Measurements from ENCODE around the gene PPM1J. TPM values are rescaled to one million over a fixed set of nuclear protein-coding genes. Genes with fewer than 3 reads are reported as not detected.

PPM1J gene
- total RNA-seq, 4 donors from 2014 or later, result 0.42 to 3.6 (median 2.3) TPM

DNA sequence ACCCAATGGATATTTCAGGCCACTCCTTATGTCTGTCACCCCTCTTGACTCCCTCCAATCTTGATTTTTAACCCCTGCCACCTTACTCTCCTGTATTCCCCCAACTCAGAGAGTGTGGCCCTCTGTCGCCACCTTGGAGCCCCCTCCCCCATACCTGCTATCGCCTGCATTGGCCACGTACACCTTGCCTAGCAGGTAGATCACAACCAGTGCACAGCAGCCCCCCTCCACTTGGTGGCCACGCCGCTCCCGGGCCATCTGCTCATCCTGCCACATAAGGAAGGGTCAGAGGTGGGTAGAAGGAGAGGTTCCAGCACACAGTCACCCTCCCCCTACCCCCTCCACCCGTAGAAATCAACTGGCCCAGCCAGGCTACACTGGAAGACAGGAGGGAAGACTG, 2.9 kb downstream of the PPM1J start:
- 84% methylated on average over 7 of the region's 7 CpGs for WGBS
- no peak overlapping the region for H3K27ac ChIP-seq (replicated peaks in 1 of 4)
- intact Hi-C loops (cut with DNase I), result loop anchor here (10.0 kb wide), 1 partner anchor 333 kb away; no protein-coding TSS in a partner anchor
- no peaks in the 10 kb centered on the region for H3K9me3 ChIP-seq
- TF ChIP-seq POLR2A (IDR thresholded peaks at IDR 0.05; ENCODE audit: low read depth), result no peak
- no peak for TF ChIP-seq POLR2AphosphoS5 (IDR thresholded peaks at IDR 0.05)
- TF ChIP-seq EP300 (IDR thresholded peaks at IDR 0.05), result no peak
- TF ChIP-seq, protein P1, sequence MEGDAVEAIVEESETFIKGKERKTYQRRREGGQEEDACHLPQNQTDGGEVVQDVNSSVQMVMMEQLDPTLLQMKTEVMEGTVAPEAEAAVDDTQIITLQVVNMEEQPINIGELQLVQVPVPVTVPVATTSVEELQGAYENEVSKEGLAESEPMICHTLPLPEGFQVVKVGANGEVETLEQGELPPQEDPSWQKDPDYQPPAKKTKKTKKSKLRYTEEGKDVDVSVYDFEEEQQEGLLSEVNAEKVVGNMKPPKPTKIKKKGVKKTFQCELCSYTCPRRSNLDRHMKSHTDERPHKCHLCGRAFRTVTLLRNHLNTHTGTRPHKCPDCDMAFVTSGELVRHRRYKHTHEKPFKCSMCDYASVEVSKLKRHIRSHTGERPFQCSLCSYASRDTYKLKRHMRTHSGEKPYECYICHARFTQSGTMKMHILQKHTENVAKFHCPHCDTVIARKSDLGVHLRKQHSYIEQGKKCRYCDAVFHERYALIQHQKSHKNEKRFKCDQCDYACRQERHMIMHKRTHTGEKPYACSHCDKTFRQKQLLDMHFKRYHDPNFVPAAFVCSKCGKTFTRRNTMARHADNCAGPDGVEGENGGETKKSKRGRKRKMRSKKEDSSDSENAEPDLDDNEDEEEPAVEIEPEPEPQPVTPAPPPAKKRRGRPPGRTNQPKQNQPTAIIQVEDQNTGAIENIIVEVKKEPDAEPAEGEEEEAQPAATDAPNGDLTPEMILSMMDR (IDR thresholded peaks at IDR 0.05), result no peak
- no peaks in the 10 kb centered on the region for H3K27me3 ChIP-seq
- no peak overlapping the region for H3K4me3 ChIP-seq
- peaks cover 0 to 5% (median 0%) of the 10 kb centered on the region in 4 donors for H3K36me3 ChIP-seq
- H3K4me1 ChIP-seq, result peaks cover 22 to 42% (median 31%) of the 10 kb centered on the region in 4 donors
- DNase-seq (ENCODE audit: extremely low spot score), result no peak

DNA sequence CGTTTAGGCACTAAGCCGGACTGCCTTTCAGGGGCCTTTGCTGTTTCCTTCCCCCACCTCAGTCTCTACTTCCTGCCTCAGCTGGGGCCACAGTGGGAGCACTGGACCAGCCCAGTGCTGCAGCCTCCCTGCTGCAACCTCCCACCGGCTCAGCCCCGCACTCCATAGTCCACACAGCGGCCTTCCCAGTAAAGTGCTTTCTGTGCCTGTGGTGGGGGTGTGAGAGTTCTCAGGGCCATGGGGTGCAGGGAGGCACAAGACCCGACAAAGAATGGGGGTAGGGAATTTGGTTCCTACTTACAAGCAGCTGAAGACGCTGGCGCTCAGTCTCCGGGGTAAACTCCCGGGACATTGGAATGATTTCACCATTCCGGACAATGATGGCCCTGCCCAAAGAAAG, 3.5 kb downstream of the PPM1J start:
- no peaks in the 10 kb centered on the region for H3K27me3 ChIP-seq
- TF ChIP-seq POLR2A (IDR thresholded peaks at IDR 0.05; ENCODE audit: low read depth), result no peak
- TF ChIP-seq, protein P1 (IDR thresholded peaks at IDR 0.05), result no peak
- no peak for TF ChIP-seq EP300 (IDR thresholded peaks at IDR 0.05)
- no peak for TF ChIP-seq POLR2AphosphoS5 (IDR thresholded peaks at IDR 0.05)
- intact Hi-C loops (cut with DNase I), result loop anchor here (10.0 kb wide), 1 partner anchor 333 kb away; no protein-coding TSS in a partner anchor
- 84% methylated on average over 11 of the region's 11 CpGs for WGBS
- H3K4me3 ChIP-seq, result no peak overlapping the region
- H3K36me3 ChIP-seq, result peaks cover 0 to 5% (median 0%) of the 10 kb centered on the region in 4 donors
- H3K9me3 ChIP-seq, result no peaks in the 10 kb centered on the region
- no peak overlapping the region for H3K27ac ChIP-seq (replicated peaks in 1 of 4)
- no peak for DNase-seq (ENCODE audit: extremely low spot score)
- H3K4me1 ChIP-seq, result peaks cover 22 to 42% (median 31%) of the 10 kb centered on the region in 4 donors

DNA sequence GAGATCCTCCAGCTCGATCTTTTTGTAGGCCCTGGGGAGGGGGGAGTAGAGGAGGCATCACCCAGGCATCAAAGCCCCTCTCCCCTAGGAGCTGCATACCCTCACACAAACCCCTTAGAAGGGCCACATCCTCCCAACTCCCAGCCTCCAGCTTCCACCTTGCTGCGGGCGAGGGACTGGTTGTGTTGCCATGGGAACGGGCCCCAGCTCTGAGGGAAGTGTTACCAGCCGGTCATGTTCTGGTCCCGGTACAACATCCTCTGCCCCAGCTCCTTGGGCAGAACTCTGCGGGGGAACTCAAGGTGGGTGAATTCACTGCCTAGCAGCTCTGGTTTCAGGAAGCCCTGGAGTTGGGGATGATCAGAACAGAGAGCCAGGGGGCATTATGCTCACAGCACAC, 4.1 kb downstream of the PPM1J start:
- 78% methylated on average over 6 of the region's 7 CpGs for WGBS
- intact Hi-C loops (cut with DNase I), result loop anchor here (10.0 kb wide), 1 partner anchor 334 kb away; no protein-coding TSS in a partner anchor
- DNase-seq (ENCODE audit: extremely low spot score), result no peak

DNA sequence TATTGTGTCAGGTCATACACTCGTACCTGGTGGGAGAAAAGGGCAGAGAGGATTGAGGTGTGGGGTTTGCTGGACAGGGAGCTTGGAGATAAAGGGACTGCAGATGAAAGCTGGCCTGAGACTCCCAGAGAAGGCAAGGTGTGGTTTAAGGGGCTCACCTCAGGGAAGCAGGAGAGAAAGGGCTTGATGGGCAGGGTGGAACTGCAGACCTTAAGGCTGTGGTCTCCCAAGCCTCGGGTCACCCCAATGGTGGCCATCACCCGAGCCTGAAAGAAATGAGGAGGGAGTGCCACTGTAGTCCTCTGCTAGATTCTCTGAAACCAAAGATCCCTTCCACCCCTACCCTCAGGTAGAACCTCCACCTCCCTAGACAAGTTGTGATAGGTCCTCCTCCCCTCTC, 4.5 kb downstream of the PPM1J start:
- Histone ChIP-seq H3K4me1 (peaks cover 26 to 36% (median 30%) of the 10 kb centered on the region in 4 donors), H3K27me3 (no peaks in the 10 kb centered on the region), H3K36me3 (peaks cover 0 to 5% (median 0%) of the 10 kb centered on the region in 4 donors), H3K9me3 (no peaks in the 10 kb centered on the region), H3K27ac (replicated peaks in 1 of 4) (no peak overlapping the region), H3K4me3 (no peak overlapping the region)
- TF ChIP-seq, protein P1 (IDR thresholded peaks at IDR 0.05), result no peak
- TF ChIP-seq EP300 (IDR thresholded peaks at IDR 0.05), result no peak
- TF ChIP-seq POLR2A (IDR thresholded peaks at IDR 0.05; ENCODE audit: low read depth), result no peak
- TF ChIP-seq POLR2AphosphoS5 (IDR thresholded peaks at IDR 0.05), result no peak
- no peak for DNase-seq (ENCODE audit: extremely low spot score)
- intact Hi-C loops (cut with DNase I), result loop anchor here (10.0 kb wide), 1 partner anchor 334 kb away; no protein-coding TSS in a partner anchor
- 95% methylated on average over 3 of the region's 3 CpGs for WGBS

More for the DNA sequence above, 4.1 kb downstream of the PPM1J start:
- Histone ChIP-seq H3K27me3 (no peaks in the 10 kb centered on the region), H3K36me3 (peaks cover 0 to 5% (median 0%) of the 10 kb centered on the region in 4 donors), H3K9me3 (no peaks in the 10 kb centered on the region), H3K4me3 (no peak overlapping the region), H3K4me1 (peaks cover 22 to 36% (median 30%) of the 10 kb centered on the region in 4 donors), H3K27ac (replicated peaks in 1 of 4) (no peak overlapping the region)
- no peak for TF ChIP-seq POLR2A (IDR thresholded peaks at IDR 0.05; ENCODE audit: low read depth)
- no peak for TF ChIP-seq EP300 (IDR thresholded peaks at IDR 0.05)
- TF ChIP-seq, protein P1 (IDR thresholded peaks at IDR 0.05), result no peak

DNA sequence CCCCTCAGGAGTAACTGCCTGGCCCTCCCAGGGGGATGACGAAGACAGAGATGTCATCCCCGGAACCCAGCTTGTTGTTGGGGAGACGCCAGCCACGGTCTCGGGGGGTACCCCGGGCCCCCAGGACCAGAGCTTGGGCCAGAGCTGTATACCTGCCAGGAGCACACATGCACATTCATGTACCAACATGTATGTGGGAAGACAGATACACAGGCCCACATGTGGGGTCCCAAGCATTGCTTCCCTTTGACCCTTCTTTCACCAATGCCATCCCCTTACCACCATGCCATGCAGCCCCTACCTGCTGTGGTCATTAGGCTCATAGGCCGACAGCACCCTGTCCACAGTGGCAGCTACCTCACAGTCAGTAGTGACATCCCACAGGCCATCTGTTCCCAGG, 5.0 kb downstream of the PPM1J start:
- DNase-seq (ENCODE audit: extremely low spot score), result no peak
- Histone ChIP-seq H3K4me3 (no peak overlapping the region), H3K9me3 (no peaks in the 10 kb centered on the region), H3K36me3 (peaks cover 0 to 5% (median 0%) of the 10 kb centered on the region in 4 donors), H3K27ac (replicated peaks in 1 of 4) (no peak overlapping the region), H3K27me3 (no peaks in the 10 kb centered on the region), H3K4me1 (peaks cover 30 to 39% (median 32%) of the 10 kb centered on the region in 4 donors)
- intact Hi-C loops (cut with DNase I), result loop anchor here (10.0 kb wide), 1 partner anchor 335 kb away; no protein-coding TSS in a partner anchor
- TF ChIP-seq, protein P1 (IDR thresholded peaks at IDR 0.05), result no peak
- no peak for TF ChIP-seq POLR2A (IDR thresholded peaks at IDR 0.05; ENCODE audit: low read depth)
- no peak for TF ChIP-seq POLR2AphosphoS5 (IDR thresholded peaks at IDR 0.05)
- TF ChIP-seq EP300 (IDR thresholded peaks at IDR 0.05), result no peak
- 90% methylated on average over 7 of the region's 7 CpGs for WGBS

All from esophagus muscularis mucosa (tissue), 4 donors.